Measurements from ENCODE around the gene APBA2. TPM values are rescaled to one million over a fixed set of nuclear protein-coding genes. Genes with fewer than 3 reads are reported as not detected.

Gene APBA2
- total RNA-seq, 1 donor from 2014 or later: 0.38 TPM

DNA sequence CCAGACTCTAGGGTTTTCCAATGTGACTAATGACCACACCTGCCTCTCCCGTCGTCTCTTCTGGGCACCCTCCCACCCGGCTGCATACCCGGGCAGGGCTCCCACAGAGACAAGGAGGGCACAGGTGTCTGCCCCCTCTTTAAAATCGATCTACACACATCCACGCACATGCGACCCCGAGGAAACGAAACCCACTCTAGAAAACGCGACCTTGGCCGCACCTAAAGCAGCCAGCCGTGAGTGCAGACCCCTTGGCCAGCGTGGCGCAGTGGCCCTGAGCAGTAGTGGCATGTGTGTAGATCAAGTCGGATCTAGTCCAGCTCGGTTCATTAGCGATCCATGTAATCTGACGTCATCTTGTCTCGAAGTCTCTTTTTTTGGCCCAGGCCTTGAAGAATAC, 232.0 kb downstream of the APBA2 start:
- Histone ChIP-seq H3K9me3 (replicated peaks) (no peaks in the 10 kb centered on the region), H3K27me3 (ENCODE audit: low read depth) (peaks cover 56% of the 10 kb centered on the region), H3K36me3 (no peaks in the 10 kb centered on the region), H3K4me1 (peaks cover 10% of the 10 kb centered on the region), H3K27ac (replicated peaks) (no peak overlapping the region), H3K4me3 (no peak overlapping the region)
- intact Hi-C loops (cut with micrococcal nuclease): no loop called here
- TF ChIP-seq, protein P1, sequence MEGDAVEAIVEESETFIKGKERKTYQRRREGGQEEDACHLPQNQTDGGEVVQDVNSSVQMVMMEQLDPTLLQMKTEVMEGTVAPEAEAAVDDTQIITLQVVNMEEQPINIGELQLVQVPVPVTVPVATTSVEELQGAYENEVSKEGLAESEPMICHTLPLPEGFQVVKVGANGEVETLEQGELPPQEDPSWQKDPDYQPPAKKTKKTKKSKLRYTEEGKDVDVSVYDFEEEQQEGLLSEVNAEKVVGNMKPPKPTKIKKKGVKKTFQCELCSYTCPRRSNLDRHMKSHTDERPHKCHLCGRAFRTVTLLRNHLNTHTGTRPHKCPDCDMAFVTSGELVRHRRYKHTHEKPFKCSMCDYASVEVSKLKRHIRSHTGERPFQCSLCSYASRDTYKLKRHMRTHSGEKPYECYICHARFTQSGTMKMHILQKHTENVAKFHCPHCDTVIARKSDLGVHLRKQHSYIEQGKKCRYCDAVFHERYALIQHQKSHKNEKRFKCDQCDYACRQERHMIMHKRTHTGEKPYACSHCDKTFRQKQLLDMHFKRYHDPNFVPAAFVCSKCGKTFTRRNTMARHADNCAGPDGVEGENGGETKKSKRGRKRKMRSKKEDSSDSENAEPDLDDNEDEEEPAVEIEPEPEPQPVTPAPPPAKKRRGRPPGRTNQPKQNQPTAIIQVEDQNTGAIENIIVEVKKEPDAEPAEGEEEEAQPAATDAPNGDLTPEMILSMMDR (IDR thresholded peaks at IDR 0.05; ENCODE audit: borderline replicate concordance): no peak
- no peak for DNase-seq

DNA sequence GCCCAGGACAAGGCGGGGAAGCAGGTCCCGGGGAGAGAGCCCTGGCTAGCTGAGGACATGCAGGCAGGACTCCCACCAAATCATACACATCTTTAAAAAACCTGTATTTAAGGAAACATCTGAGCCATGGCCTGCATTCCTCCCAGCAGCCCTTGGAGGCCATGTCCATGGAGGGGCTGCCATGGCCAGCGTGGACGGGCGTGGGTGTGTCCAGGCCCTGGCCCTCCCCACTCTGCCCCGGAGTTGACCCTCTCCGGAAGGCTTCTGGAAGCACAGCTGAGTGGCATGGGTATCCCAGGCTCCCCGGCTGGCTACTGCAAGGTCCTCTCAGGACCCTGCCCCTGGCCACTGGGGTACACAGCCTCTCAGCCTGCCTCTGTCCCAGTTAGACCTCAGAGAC, 234.1 kb downstream of the APBA2 start:
- no peaks in the 10 kb centered on the region for H3K9me3 ChIP-seq (replicated peaks)
- no peaks in the 10 kb centered on the region for H3K36me3 ChIP-seq
- DNase-seq: no peak
- TF ChIP-seq, protein P1 (IDR thresholded peaks at IDR 0.05; ENCODE audit: borderline replicate concordance): no peak
- no peak overlapping the region for H3K4me3 ChIP-seq
- H3K4me1 ChIP-seq: peaks cover 9% of the 10 kb centered on the region
- H3K27me3 ChIP-seq (ENCODE audit: low read depth): peaks cover 37% of the 10 kb centered on the region
- no peak overlapping the region for H3K27ac ChIP-seq (replicated peaks)
- intact Hi-C loops (cut with micrococcal nuclease): no loop called here

DNA sequence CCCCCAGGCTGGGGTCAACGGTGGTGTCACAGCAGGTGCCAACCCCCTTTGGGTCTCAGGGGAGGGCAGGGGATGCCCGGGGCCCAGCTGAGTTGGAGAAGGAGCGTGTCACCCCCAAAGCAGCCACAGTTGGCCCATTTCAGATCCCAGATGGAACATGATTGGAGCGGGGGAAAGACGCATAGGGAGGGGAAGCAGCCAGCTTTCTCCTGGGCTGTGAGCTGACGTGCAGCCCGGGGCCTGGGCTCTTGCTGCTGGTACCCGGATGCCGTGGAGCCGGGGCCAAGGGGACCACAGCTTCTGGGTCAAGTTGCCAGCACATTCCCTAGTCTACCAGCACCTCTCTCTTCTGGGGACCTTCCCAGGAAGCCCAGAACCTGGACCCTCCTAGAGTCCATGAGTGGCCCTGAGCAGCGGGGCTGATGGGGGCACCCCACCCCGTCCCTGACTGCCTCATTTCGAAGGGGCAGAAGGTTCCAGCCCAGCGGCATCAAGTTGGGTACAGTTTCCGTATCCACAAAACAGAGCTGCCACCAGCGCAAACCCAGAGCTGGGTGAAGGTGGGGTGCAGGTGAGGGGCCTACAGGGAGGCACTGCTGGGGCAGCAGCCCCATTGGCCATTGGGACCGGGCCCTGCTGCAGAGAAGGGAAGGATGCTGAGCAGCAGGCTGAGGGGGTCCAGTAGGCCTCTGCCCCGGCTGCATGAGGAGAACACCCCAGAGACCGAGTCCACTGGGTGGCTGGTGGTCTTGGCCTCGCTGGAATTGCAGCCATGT, 235.0 kb downstream of the APBA2 start:
- intact Hi-C loops (cut with micrococcal nuclease): no loop called here
- peaks cover 30% of the 10 kb centered on the region for H3K27me3 ChIP-seq (ENCODE audit: low read depth)
- H3K4me3 ChIP-seq: no peak overlapping the region
- H3K36me3 ChIP-seq: no peaks in the 10 kb centered on the region
- no peak overlapping the region for H3K27ac ChIP-seq (replicated peaks)
- no peaks in the 10 kb centered on the region for H3K9me3 ChIP-seq (replicated peaks)
- DNase-seq: no peak
- TF ChIP-seq, protein P1 (IDR thresholded peaks at IDR 0.05; ENCODE audit: borderline replicate concordance): no peak
- no peaks in the 10 kb centered on the region for H3K4me1 ChIP-seq

DNA sequence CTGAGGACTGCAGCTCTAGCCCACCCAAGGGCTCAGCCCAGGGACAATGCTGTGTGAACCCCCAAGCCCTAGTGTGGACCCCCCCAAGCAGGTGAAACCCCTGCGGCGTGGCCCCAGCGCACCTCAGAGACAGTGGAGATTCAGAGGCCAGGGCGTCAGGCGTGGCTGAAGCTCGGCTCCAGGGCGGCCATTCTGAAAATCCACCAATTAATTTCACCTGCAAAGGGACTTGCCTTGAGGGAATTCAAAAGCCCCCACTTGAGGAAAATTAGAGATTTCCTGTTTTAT, 235.5 kb downstream of the APBA2 start:
- H3K27me3 ChIP-seq (ENCODE audit: low read depth): peaks cover 32% of the 10 kb centered on the region
- intact Hi-C loops (cut with micrococcal nuclease): no loop called here
- TF ChIP-seq, protein P1 (IDR thresholded peaks at IDR 0.05; ENCODE audit: borderline replicate concordance): no peak
- no peaks in the 10 kb centered on the region for H3K36me3 ChIP-seq
- H3K4me1 ChIP-seq: no peaks in the 10 kb centered on the region
- no peak for DNase-seq
- H3K4me3 ChIP-seq: no peak overlapping the region
- H3K27ac ChIP-seq (replicated peaks): no peak overlapping the region
- H3K9me3 ChIP-seq (replicated peaks): no peaks in the 10 kb centered on the region

DNA sequence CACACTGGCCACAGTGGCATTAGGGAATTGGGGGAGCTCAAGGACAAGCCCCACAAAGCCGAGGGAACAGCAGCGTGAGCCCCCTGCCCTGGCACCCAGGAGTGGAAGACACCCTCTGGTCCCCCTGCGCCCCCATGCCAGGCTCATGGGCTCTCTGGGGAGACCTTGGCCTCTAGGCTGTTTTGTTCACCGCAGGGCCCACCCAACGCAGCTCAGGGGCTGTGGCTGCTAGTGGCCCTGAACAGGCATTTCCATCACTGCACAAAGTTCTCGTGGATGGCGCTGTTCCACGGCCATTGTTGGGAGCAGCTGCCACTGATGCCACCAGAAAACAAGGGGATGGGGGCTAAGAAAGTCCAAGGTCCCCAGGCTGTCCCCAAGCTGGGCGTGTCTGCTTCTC, 236.1 kb downstream of the APBA2 start:
- Histone ChIP-seq H3K27ac (replicated peaks) (no peak overlapping the region), H3K36me3 (no peaks in the 10 kb centered on the region), H3K4me1 (no peaks in the 10 kb centered on the region), H3K27me3 (ENCODE audit: low read depth) (peaks cover 33% of the 10 kb centered on the region), H3K9me3 (replicated peaks) (no peaks in the 10 kb centered on the region), H3K4me3 (no peak overlapping the region)
- TF ChIP-seq, protein P1 (IDR thresholded peaks at IDR 0.05; ENCODE audit: borderline replicate concordance): no peak
- DNase-seq: no peak
- intact Hi-C loops (cut with micrococcal nuclease): no loop called here

Data from left ventricle myocardium inferior (tissue), 1 donor.